Breast epithelium (tissue), 4 donors: ENCODE results near the gene TSC22D3. TPM values are rescaled to one million over a fixed set of nuclear protein-coding genes. Genes with fewer than 3 reads are reported as not detected.

Experiments used
- DNase-seq, 2 donors: peaks; one replicate each; pipeline ENCODE4 v3.0.0-alpha.2; 2019; ENCODE audit warnings: low spot score in 2 of 2
- H3K27ac ChIP-seq, 2 donors: fragments of 200-600 bp; sonication (generic) in 1 of 2; one replicate each; pipeline ENCODE4 v1.5.1; 2016 to 2019; ENCODE audit warnings: mild to moderate bottlenecking in 1 of 2
- H3K27me3 ChIP-seq, 2 donors: fragments of 200-600 bp; sonication (generic) in 1 of 2; one replicate each; pipeline versions ENCODE4 v1.5.1 to v1.6.0; 2017 to 2019; ENCODE audit warnings: control low read depth in 1 of 2, mild to moderate bottlenecking in 1 of 2
- H3K36me3 ChIP-seq: fragments of 200-600 bp; one replicate; pipeline ENCODE4 v1.5.1; 2019
- H3K4me1 ChIP-seq, 2 donors: fragments of 200-600 bp; sonication (generic); one replicate each; pipeline ENCODE4 v1.5.1; 2016 to 2019; ENCODE audit warnings: control low read depth in 1 of 2
- H3K4me3 ChIP-seq, 3 donors: fragments of 200-600 bp; sonication (generic); 1 replicate in 2 of 3; 2 replicates in 1 of 3; pipeline ENCODE4 v1.5.1; 2016 to 2019; ENCODE audit warnings: mild to moderate bottlenecking in 3 of 3, moderate library complexity in 2 of 3
- H3K9me3 ChIP-seq, 2 donors: fragments of 200-600 bp; sonication (generic) in 1 of 2; one replicate each; pipeline ENCODE4 v1.5.1; 2016 to 2019; ENCODE audit warnings: control low read depth in 1 of 2
- POLR2A ChIP-seq: fragments of 450-650 bp; IDR thresholded peaks from one replicate; pipeline ENCODE4 v1.6.1; 2016; ENCODE audit warnings: antibody characterized with exemption, mild to moderate bottlenecking, moderate library complexity
- POLR2AphosphoS5 ChIP-seq, 3 donors: sonication (generic); formaldehyde crosslinking; IDR thresholded peaks; one replicate each; pipeline ENCODE4 v1.6.1; 2017; ENCODE audit warnings: antibody characterized with exemption in 3 of 3
- intact Hi-C: fragments of 100-400 bp; cut with DNase I; formaldehyde crosslinking; loops from one replicate; pipeline ENCODE4 v1.15.1; 2023; ENCODE audit warnings: low total_unique reads
- total RNA-seq, 3 donors: library from RNA; depleted of rRNA; stranded (reverse); fragments of >200 nt; gene quantifications; one replicate each; pipeline ENCODE4 v1.1.0, GENCODE V29; 2016
- TF ChIP-seq, protein P1 (sequence below), 3 donors: fragments of 450-650 bp; IDR thresholded peaks; one replicate each; pipeline ENCODE4 v1.5.1; 2016 to 2017; ENCODE audit warnings: antibody characterized with exemption in 3 of 3, mild to moderate bottlenecking in 3 of 3, moderate library complexity in 3 of 3

The TSC22D3 gene
- total RNA-seq, 3 donors from 2014 or later = 606 to 1,046 (median 681) TPM

DNA sequence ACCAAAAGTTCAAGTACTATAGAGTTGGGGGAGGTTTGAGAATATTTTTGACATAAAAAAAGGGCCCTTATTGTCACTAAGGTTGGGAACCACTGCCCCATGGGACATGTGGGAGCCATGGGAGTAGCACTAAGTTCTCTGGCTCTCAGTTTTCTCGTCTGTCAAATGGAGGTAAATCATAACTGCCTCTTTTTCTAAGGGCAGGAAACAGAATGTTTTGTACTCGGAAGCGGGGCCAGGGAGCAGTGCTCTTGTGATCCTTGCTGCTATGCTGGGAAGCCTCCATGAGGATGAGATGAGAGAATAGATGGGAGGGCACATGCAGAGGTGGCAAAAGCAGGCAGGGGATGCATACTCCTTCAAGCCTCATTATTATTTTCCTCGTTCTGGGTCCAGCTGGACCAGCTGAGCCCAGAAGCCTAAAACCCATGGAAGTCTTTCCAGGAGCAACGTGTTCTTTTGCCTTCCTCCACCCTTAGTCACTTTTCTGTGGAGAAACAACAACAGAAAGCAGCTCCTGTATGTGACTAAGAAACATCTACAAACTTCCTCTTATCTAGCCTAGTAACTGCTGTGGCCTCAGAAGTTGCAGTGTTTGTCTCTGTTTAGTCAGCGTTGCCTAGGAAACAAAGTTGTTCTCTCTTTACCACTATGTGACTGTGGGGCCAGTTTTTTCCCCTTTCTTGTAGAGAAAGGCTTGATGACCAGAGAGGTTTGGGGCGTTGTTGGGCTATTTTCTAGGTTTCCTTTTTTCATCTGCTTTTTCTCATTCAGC, 64.8 kb downstream of the TSC22D3 start:
- DNase-seq = peak in 1 of 2 donors; percentile 52
- intact Hi-C loops = no loop called here
- no peaks in the 10 kb centered on the region for H3K9me3 ChIP-seq
- H3K4me3 ChIP-seq = no peak overlapping the region
- peak overlapping the region; percentile 84 to 97 for H3K27ac ChIP-seq
- H3K36me3 ChIP-seq = no peaks in the 10 kb centered on the region
- H3K27me3 ChIP-seq = peaks cover 0 to 42% of the 10 kb centered on the region in 2 donors
- H3K4me1 ChIP-seq = no peaks in the 10 kb centered on the region
- TF ChIP-seq POLR2A = no peak
- TF ChIP-seq, protein P1, sequence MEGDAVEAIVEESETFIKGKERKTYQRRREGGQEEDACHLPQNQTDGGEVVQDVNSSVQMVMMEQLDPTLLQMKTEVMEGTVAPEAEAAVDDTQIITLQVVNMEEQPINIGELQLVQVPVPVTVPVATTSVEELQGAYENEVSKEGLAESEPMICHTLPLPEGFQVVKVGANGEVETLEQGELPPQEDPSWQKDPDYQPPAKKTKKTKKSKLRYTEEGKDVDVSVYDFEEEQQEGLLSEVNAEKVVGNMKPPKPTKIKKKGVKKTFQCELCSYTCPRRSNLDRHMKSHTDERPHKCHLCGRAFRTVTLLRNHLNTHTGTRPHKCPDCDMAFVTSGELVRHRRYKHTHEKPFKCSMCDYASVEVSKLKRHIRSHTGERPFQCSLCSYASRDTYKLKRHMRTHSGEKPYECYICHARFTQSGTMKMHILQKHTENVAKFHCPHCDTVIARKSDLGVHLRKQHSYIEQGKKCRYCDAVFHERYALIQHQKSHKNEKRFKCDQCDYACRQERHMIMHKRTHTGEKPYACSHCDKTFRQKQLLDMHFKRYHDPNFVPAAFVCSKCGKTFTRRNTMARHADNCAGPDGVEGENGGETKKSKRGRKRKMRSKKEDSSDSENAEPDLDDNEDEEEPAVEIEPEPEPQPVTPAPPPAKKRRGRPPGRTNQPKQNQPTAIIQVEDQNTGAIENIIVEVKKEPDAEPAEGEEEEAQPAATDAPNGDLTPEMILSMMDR (IDR thresholded peaks at IDR 0.05) = no peak
- peak in 2 of 3 donors; percentile 47 to 83 for TF ChIP-seq POLR2AphosphoS5 (IDR thresholded peaks at IDR 0.05)

DNA sequence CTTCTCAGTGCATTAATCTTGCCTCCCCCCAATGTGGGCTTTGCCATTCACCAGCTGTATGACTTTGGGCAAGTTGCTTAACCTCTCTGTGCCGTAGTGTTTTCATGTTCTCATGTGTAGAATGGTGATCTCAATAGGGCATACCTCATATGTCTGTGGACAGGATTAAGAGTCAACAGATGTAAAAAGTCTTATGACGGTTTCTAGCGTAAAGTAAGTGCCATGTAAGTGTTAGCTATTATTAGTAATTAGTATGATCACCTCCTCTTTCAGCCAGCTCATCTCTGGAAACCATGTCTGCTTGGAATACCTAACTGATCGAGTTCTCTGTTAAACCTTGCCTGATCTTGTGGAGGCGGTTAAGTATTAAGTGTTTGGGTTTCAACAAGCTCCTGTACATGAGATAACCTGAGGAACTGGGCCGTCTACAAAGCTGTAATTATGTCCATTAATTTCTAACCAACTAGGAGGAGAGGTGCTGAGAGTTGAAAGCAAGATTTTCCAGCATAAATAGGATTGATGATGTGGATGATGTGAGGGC, 66.3 kb downstream of the TSC22D3 start:
- Histone ChIP-seq H3K4me3 (no peak overlapping the region), H3K9me3 (no peaks in the 10 kb centered on the region), H3K4me1 (no peaks in the 10 kb centered on the region), H3K27ac (no peak overlapping the region), H3K36me3 (no peaks in the 10 kb centered on the region), H3K27me3 (peaks cover 0 to 40% of the 10 kb centered on the region in 2 donors)
- TF ChIP-seq POLR2AphosphoS5 (IDR thresholded peaks at IDR 0.05) (no peak), POLR2A (no peak)
- TF ChIP-seq, protein P1 (IDR thresholded peaks at IDR 0.05) = no peak
- peak in 1 of 2 donors; percentile 2 for DNase-seq
- intact Hi-C loops = no loop called here

DNA sequence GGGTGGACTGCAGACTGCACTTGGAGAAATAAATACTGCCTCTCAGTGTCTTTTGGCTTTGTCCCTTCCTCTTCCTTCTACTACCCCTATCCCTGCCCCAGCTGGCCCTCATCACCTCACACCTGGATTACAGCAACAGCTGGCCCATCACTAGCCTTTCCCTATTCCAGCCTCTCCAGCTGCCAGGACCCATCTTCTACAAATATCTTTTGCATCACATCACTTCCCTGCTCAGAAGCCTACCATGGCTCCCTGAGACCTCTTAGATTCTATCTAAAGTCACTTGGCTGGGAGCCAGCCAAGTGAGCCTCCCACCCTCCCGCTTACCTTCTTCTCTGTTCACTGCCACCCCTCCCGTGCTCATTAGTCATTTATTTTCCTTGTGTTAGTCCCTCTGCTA, 66.8 kb downstream of the TSC22D3 start:
- Histone ChIP-seq H3K36me3 (no peaks in the 10 kb centered on the region), H3K4me1 (no peaks in the 10 kb centered on the region), H3K9me3 (no peaks in the 10 kb centered on the region), H3K4me3 (no peak overlapping the region), H3K27ac (no peak overlapping the region), H3K27me3 (peaks cover 0 to 34% of the 10 kb centered on the region in 2 donors)
- intact Hi-C loops = no loop called here
- peak in 1 of 2 donors; percentile 13 for DNase-seq
- TF ChIP-seq POLR2A = no peak
- TF ChIP-seq, protein P1 (IDR thresholded peaks at IDR 0.05) = no peak
- no peak for TF ChIP-seq POLR2AphosphoS5 (IDR thresholded peaks at IDR 0.05)

DNA sequence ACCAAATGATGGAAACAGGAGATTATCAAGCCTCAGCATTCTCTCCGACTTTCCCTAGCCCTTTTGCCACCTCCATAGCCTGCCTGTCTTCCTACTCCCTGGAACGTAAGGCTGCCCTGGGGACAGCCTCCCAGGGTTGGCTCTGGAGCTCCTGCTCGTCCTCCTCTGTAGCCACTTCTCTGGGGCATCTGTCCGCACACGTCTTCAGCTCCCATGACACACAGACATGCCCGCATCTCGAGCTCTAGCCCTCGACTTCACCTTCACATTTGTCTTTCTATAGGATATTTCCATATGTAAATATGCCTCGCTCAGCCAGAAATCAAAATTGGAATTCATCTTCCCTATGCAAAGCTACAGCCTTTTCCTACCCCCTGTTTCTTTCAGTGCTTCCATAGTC, 67.7 kb downstream of the TSC22D3 start:
- Histone ChIP-seq H3K27me3 (peaks cover 0 to 28% of the 10 kb centered on the region in 2 donors), H3K27ac (no peak overlapping the region), H3K4me3 (no peak overlapping the region), H3K9me3 (no peaks in the 10 kb centered on the region), H3K36me3 (no peaks in the 10 kb centered on the region), H3K4me1 (no peaks in the 10 kb centered on the region)
- TF ChIP-seq, protein P1 (IDR thresholded peaks at IDR 0.05) = no peak
- no peak for TF ChIP-seq POLR2AphosphoS5 (IDR thresholded peaks at IDR 0.05)
- TF ChIP-seq POLR2A = no peak
- DNase-seq = peak in 1 of 2 donors; percentile 8
- intact Hi-C loops = no loop called here

DNA sequence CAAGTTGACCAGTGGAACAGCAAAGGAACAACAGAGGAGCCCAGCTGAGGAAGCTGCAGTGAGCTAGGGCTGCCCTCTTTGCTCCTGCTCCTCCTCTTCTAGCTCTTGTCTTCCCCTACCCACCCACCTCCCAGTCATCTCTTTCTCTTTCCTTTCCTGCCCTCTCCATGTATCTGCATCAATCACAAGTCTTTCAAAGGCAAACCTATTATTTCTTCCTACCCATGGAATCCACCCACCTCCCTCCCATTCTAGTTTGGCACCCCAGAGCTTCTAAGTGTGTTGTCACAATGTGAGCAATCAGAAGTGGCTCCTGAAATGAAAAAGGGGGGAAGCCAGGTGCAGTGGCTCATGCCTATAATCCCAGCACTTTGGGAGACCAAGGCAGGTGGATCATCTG, 69.3 kb downstream of the TSC22D3 start:
- H3K27ac ChIP-seq = no peak overlapping the region
- intact Hi-C loops = no loop called here

More for the DNA sequence above, 69.3 kb downstream of the TSC22D3 start:
- H3K4me3 ChIP-seq = no peak overlapping the region
- no peaks in the 10 kb centered on the region for H3K4me1 ChIP-seq
- no peaks in the 10 kb centered on the region for H3K36me3 ChIP-seq
- TF ChIP-seq POLR2AphosphoS5 (IDR thresholded peaks at IDR 0.05) (no peak), POLR2A (no peak)
- TF ChIP-seq, protein P1 (IDR thresholded peaks at IDR 0.05) = no peak
- peaks cover 0 to 40% of the 10 kb centered on the region in 2 donors for H3K27me3 ChIP-seq
- H3K9me3 ChIP-seq = no peaks in the 10 kb centered on the region
- no peak for DNase-seq
